HG02763 (cell line): ENCODE results near the gene ERO1A.
"Not testable (repeated sequence)": the region's sequence is repeated elsewhere in the genome, so short reads cannot be mapped to it uniquely, and the experiment has no call there.

ENCODE experiments used
- ATAC-seq: cut with Tn5 transposase; IDR thresholded peaks from one replicate; pipeline ENCODE4 v1.9.1; 2021; ENCODE audit warnings: mild to moderate bottlenecking, moderate library complexity; ENCODE audit not compliant: unreplicated experiment

The ERO1A gene, protein sequence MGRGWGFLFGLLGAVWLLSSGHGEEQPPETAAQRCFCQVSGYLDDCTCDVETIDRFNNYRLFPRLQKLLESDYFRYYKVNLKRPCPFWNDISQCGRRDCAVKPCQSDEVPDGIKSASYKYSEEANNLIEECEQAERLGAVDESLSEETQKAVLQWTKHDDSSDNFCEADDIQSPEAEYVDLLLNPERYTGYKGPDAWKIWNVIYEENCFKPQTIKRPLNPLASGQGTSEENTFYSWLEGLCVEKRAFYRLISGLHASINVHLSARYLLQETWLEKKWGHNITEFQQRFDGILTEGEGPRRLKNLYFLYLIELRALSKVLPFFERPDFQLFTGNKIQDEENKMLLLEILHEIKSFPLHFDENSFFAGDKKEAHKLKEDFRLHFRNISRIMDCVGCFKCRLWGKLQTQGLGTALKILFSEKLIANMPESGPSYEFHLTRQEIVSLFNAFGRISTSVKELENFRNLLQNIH

GRCh38 chr14:52695481-52696091, at the start of gene ERO1A:
TSS of gene ERO1A (minus strand) at chr14:52695558. CDS start at chr14:52695481, 77 bp downstream.
- peak; percentile 75 for ATAC-seq

DNA sequence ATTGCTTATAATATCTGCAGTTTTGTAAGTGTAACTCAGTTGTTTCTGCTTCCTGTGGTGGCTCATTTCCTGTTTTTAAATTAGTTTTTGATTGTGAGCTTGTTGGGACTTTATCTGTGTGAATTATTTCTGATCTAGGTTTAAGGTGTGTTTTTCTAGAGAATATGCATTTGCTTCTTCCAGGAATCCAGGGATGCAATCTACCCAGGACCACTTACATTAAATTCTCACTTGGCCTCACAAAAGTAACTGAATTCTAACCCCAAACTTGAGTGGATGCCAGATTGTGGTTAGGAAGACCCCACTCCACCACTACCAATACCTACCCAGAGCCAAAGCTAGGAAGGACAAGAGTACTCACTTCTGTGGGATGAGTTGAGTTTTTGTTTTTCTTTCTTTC, 46.5 kb upstream of the ERO1A start:
- no peak for ATAC-seq

DNA sequence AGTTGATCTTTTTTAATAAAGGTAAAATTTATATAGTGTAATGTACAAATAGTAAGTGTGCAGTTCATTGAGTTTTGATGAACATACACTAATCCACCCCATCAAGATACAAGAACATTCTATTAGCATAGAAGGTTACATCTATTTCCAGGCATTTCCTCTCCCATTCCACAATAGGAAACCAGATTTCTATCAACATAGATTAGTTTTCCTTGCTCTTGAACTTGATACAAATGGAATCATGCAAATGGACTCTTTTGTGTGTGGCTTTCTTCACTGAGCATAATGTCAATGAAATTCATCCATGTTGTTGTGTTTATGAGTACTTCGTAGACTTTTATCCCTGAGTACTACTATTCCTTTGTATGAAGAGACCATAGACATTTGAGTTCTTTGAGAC, 45.4 kb upstream of the ERO1A start:
- ATAC-seq, result no peak

DNA sequence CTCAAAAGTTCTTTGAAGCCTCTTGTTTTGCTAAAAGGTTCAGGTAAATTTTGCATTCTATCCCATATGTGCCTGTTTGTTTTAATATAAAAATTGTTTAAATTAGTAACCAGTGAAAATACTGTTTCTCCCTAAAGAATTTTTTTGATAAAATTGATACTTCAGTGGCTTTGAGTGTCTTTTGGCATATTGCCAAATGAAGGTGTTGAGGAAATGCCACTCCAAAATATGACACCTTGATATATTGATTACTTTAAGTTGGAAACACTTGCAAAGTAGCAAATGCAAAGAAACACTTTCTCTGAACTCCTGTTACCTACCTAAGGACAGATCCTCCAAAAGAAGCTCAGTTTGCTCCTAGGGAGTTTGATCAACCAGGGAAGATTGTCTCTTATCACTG, 43.1 kb upstream of the ERO1A start:
- no peak for ATAC-seq

- ATAC-seq, result no peak
Measured at GRCh38 chr14:52735921-52736489, 40.6 kb upstream of the ERO1A start.

- ATAC-seq, result no peak
Measured at GRCh38 chr14:52733824-52734223, 38.5 kb upstream of the ERO1A start.

GRCh38 chr14:52730709-52731111, 35.4 kb upstream of the ERO1A start:
- ATAC-seq, result no peak

DNA sequence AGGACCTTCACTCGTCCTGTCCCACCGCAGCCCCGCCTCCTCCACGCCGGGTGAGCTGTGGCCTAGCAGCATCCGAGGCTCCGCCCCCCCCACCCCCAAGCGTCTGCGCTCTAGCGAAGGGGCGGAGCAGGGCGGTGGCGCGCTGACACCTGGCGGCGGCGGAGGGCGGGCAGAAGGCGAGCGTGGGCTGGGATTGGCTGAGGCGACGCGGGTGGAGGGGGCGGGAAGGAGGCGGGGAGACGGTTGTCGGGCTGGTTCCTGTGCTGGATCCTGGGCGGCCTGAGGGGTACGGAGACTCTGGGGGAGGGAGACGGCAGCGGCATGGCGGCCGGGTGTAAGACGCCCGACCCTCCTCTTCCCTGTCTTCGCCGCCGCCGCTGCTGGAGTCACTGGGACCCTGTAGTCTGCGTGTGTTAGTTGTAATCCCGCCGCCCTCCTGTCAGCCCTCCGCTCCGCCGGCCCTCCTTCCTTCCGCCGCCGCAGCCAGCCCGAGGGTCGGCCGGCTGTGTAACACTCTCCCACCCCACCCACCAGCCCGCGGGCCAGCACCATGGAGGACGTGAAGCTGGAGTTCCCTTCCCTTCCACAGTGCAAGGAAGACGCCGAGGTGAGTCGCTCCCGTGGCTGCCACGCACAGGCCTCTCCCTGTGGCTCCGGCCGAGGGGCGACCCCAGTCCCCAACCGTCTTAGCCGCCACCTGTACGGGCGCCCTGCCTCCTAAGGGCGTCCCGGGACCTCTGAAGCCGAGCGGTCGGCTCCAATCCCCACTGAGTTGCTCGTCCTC, 34.8 kb upstream of the ERO1A start, which contains the start of gene STYX:
TSS of gene STYX (plus strand) at position 242 of the 784 bp plus-strand sequence. CDS start at position 551, 309 bp downstream.
- ATAC-seq, result peak; percentile 96

DNA sequence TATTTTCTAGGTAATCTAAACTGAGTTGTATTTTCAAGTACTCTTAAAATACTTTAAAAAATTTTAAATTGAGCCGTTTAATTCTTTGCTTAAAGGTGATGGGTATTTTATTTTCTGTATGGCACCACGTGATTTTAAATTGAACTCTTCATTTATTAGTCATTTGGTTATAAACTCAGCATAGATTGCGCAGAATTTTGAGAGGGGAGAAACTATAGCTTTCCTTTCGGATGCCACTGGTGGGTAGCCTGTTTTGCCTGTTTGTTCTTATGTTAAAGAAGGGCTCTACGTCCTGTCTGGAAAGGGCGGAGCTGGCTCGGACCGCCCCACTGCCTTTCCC, 34.2 kb upstream of the ERO1A start:
- no peak for ATAC-seq

GRCh38 chr14:52729035-52729434, 33.7 kb upstream of the ERO1A start:
- not testable (repeated sequence) for ATAC-seq

- ATAC-seq, result not testable (repeated sequence)
Measured at GRCh38 chr14:52727509-52727908, 32.2 kb upstream of the ERO1A start.

- no peak for ATAC-seq
Measured at GRCh38 chr14:52724360-52724644, 28.9 kb upstream of the ERO1A start.

GRCh38 chr14:52723514-52724359, 28.4 kb upstream of the ERO1A start:
- no peak for ATAC-seq

- no peak for ATAC-seq
Measured at GRCh38 chr14:52716155-52716554, 20.8 kb upstream of the ERO1A start.

- no peak for ATAC-seq
Measured at GRCh38 chr14:52711666-52712065, 16.3 kb upstream of the ERO1A start.

DNA sequence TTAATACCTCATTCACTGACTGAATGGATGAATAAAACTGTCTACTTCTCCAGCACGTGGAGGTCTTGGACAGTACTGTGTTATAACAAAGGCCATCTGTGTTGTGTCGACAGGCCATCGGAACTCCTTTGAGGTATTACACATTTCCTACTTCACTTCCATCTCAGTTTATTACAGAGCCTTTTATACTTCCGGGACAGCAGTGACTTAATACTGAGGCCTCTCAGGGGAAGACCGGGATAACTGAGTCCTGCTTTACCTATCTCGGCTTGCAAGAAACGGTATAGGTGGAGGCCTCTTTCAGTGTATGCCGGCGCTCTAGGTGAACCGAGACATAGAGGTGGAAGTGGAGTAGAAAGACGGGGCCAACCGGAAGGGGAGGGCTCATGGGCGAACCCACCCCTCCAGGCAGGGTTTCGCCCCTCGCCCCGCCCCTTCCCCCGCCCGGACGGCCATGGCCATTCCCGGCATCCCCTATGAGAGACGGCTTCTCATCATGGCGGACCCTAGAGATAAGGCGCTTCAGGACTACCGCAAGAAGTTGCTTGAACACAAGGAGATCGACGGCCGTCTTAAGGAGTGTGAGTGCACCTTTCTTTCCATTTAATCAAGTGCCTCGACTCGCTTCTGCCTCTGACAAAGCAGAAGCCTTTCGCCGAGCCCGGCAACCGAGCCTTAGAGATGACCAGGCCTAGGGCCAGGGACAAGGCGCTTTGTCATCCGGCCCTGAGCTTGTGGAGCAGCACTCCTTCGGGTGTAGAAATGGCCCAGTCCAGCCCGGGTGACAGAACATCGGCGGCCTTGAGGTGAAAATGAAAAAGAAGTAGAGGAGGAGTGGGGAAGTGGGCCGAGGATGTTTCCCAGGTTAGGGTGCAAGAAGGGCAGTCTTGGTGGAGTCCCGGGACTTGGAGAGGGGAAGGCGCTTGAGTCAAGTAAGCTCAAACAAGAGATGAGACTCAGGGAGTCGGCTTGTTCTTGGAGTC, 11.7 kb upstream of the ERO1A start, which contains the start of gene PSMC6:
TSS of gene PSMC6 (plus strand) at position 477 of the 983 bp plus-strand sequence. CDS start at position 497, 20 bp downstream.
- ATAC-seq, result peak; percentile 97

DNA sequence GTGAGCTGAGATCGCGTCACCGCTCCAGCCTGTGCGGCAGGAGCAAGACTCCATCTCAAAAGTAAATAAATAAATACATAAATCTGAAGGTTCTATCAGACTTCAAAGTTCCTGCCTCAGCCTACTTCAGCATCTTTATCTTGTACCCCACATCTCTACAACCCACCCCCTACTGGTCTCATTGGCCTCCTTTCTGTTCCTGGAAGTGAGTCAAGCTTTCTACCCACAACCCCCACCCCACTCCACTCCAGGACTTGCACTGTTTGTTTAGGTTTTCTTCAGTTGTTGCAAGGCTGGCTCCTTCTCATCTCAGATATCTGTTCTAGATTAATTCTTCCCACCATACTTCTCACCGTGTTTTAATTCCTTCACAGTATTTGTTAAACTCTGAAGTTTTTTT, 10.9 kb upstream of the ERO1A start:
- no peak for ATAC-seq

GRCh38 chr14:52703664-52704063, 8.3 kb upstream of the ERO1A start:
- ATAC-seq, result no peak

GRCh38 chr14:52703225-52703624, 7.9 kb upstream of the ERO1A start:
- ATAC-seq, result no peak
